ENCODE results near the gene CLEC16A.

The CLEC16A gene

DNA sequence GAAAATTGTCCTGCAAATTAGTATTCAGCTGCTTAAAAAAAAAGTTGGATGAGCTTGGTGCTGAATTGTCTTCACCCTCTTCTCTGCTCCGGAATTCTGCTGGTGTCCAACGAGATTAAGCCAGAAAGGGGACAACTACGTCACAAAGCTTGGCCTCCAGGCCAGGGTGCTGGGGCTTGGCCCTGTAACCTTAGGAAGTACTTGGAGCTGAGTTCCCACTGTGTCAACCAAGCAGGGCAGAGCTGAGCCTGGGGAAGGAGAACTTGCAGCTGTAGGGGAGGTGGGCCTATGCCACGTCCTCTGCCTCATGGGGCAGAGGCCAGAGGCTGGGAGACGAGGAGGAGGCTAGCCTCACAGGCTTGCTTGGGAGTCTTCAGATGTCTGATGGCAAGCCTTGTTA lies 71.2 kb downstream of the CLEC16A start:
- no peak for DNase-seq (ENCODE audit: low read depth in 2 of 2)

DNA sequence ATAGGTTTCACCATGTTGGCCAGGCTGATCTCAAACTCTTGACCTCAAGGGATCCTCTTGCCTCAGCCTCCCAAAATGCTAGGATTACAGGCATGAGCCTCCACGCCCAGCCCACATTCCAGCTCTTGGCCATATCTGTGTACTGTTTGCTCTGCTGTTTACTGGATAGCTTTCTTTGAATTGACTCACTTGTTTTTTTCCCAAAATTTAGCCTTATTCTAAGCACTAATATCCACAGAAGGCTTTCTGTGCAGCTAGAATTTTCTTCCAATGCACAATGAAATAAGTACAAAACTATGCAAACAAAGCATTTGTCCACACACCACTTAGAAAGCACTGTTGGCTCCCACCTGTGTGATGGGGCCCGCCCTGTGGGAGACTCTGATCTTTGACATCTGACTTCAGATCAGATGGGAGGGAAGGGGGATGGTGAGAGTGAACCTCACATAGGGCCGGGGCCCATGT lies 72.2 kb downstream of the CLEC16A start:
- no peak for DNase-seq (ENCODE audit: low read depth in 2 of 2)

DNA sequence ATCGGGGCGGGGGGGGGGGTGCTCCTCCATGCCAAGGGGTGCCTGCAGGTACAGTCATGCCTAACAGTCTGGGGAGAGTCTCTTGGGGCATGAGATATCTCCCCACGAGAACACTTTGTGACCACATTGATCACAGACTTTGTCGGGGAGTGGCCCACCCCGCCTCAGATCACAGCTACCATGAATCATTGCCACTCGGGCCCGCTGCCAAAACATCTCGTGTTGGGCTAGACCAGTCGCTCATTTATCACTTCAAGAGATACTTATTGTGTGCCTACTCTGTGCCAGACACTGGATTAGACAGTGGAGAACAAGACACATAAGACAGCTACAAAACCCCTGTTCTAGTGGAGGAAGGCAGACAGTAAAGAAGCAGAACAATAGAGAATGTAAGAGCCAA lies 72.6 kb downstream of the CLEC16A start:
- peak; percentile 14 to 24 for DNase-seq (ENCODE audit: low read depth in 2 of 2)

DNA sequence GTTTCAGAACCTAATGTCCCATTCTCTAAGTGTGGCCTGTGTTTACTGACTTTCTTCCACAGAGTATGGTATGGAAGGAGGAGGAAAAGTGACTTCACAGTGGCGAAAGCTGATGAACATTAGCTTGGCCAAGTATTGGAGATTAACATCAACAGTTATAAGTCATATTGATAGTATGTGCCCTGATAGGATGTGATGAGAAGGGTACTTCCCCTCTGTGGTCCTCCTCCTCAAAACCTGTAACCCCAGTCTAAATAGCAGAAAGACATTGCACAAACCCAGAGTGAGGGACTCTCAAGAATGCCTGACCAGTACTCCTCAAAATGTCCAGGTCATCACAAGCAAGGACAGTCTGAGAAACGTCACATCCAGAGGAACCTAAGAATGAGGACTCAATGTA lies 73.1 kb downstream of the CLEC16A start:
- DNase-seq (ENCODE audit: low read depth in 2 of 2), result no peak

DNA sequence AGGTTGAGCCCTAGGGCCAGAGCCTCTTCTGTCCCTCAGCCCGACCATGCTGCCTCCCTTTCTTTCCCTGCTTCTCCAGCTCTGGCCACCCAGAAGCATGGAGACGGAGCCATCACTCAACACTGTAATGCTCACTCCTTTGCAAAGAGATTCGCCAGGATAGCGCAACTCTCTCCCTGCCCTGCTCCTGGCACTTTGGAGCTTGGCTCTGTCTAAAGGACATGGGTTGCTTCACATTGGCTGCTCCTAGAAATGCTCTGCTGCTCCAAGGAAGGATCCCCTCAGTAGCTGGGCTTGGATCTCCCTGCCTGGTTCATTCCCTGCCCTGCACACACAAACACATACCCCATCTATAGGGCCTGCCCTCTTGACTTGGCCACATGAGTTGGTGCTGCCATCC lies 76.0 kb downstream of the CLEC16A start:
- no peak for DNase-seq (ENCODE audit: low read depth in 2 of 2)

DNA sequence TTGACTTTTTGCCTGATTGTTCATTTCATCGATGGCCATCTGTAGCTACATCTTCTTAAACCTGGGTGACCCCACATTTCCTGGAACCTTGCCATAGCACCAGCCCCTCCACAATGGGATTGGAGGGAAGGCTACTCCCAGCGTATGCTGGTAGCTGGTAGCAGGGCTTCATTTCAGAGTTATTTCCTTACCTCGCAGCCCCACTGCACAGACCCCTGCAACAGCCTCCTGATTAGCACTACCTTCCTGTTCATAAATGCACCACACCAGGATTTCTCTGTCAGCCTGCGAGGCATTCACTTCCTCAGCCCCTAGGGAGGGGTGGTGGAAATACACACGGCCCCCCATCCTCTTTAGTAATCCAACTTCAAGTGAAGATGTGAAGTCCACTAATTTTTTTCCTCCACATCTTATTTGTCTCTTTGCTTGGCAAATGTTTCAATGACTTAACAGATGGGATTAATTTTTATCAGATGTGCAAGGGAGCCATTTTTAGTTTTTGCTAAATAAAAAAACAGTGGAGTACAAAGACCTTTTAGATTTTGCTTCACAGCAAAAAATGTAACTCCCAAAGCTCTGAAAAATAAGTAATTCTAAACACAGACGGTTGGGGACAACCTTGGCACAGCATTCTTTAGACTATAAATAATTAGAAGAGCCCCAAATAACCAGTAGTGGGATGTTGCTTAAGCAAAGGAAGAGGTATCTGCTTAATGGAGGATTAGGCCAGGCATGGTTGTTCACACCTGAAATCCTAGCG lies 76.6 kb downstream of the CLEC16A start:
- DNase-seq (ENCODE audit: low read depth in 2 of 2), result no peak

DNA sequence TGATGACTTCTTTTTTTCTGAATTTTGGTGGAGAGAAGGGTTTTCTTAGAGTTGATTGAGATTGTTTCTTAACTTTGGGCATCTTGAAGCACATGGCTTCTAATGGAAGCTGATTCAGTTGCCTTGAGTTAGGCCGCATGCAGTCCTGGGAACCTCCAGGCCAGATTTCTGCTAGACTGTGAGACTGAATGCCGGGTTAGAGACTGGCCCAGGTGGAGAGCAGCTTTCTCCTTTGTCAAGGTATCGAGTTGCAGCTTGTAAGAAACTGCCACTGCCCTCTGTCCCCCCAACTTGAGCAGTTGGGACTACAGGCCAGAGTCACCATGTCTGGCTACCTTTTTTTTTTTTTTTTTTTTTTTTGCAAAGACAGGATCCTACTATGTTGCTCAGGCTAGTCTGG lies 77.6 kb downstream of the CLEC16A start:
- DNase-seq (ENCODE audit: low read depth in 2 of 2), result no peak

DNA sequence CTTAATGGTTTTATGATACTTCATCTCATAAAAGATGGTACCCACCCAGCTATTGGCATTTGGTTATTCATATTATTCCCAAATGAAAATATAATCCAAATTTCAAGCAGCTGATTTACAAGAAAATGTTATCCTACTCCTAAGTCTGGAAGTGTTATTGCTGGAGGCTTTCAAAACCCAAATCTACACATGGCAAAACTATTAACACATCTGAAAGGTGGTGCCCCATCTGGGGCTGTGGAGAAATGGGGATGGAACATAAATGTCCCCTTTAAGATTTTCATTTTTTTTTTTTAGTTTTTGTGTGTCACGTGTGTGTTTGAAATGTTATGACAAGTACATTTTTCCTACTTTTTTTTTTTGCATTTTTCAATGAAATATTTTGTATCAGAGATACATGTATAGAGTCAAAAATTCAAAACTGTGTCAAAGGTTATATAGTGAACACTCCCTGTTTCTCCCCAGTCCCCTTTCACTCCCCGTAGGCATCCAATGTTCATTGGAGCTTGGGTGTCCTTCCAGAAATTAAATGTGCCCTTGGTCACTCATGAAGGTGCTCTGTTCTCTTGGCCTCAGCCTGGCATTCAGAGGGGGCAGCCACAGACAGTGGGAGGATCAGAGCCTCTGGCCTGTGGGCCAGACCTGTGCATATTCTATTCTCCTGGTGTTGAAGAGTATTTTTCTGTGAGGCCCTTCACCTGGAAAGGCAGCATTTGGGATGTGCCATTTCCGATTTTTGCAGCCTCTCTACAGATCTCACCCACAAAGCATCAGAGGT lies 79.1 kb downstream of the CLEC16A start:
- DNase-seq (ENCODE audit: low read depth in 2 of 2), result no peak

DNA sequence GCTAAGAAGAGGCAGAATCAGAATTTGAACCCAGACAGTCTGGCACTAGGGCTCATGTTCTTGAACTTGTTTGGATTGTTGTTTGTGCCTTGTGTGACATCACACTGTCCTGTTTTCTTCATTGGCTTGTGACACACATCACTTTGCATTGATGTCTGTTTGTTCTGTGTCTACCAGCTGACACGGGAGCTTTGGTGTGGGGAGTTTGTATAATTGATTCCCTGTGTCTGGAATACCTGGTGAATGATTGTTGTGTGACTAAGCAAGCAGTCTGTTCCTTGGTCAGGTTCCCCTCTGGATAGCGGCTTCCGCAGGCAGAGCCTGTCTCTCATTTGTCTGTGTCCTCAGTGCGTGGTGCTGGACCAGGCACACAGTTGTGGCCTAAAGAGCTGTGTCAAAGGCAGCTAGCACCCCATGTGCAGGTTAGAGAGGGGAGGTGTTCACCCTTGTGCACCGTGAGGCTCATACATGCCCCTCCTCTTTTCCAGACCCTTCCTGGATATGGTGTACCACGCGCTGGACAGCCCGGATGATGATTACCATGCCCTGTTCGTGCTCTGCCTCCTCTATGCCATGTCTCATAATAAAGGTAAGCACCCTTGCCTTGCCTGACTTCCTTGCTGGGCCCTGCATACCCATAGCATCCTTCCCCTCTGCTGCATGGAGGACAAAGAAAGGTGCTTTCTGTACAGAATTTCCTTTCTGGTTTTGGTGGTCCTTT lies 80.1 kb downstream of the CLEC16A start:
- DNase-seq (ENCODE audit: low read depth in 2 of 2), result no peak

DNA sequence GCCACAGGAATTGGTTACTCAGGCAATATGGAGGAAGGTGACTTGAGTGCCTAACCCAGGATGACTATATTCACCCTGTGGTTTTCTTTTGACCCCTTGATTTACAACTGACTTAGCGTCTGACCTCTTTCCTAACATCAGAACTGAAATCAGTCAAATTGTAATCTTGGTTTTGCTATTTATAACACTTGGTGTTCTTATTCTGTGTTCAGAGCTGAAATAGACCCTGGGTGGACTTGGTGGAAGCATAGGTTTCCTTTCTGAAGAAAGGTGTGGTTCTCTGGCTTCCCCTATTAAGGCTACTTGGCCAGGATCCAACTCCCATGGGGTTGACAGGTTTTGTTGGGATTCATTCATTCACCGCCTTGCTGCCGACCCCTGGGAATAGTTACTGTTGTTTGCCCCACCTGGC lies 80.8 kb downstream of the CLEC16A start:
- no peak for DNase-seq (ENCODE audit: low read depth in 2 of 2)

DNA sequence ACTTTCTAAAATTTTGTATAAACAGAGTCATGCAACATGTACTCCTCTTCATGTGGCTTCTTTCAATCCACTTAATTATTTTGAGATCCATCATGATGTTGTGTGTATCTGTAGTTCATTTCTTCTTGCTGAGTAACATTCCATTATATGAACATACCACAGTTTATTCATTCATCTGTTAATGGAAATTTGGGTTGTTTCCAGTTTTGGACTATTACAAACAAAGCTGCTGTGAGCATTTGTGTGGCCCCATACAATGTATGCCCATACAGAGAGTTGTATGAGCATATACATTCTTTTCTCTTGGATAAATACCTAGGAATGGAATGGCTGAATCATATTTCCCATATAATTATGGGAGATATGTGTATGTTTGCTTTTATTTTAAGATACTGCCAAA lies 85.6 kb downstream of the CLEC16A start:
- no peak for DNase-seq (ENCODE audit: low read depth in 2 of 2)

DNA sequence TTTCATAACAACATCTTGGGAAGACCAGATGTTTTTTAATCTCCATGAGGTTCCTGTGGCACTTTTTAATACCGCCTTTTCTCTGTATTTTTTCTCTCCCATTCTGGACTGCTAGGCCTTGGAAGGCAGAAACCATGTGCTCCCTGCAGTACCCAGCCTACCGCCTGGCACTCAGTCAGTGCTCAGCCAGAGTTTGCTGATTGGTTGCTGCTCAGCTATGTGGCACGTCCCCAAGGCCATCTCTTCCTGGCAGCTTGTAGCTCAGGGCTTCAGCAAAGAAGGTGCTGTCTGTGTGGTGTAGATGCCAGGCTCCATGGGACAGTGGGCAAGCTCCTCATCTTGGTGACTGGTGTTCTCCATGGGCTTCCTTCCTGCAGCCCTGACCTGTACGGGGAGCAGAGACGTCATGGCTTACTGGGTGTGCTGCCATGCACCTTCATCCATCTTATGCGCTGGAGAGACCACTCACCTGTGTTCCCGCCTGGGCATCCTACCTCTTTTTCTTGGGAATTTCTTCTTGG lies 86.7 kb downstream of the CLEC16A start:
- no peak for DNase-seq (ENCODE audit: low read depth in 2 of 2)

DNA sequence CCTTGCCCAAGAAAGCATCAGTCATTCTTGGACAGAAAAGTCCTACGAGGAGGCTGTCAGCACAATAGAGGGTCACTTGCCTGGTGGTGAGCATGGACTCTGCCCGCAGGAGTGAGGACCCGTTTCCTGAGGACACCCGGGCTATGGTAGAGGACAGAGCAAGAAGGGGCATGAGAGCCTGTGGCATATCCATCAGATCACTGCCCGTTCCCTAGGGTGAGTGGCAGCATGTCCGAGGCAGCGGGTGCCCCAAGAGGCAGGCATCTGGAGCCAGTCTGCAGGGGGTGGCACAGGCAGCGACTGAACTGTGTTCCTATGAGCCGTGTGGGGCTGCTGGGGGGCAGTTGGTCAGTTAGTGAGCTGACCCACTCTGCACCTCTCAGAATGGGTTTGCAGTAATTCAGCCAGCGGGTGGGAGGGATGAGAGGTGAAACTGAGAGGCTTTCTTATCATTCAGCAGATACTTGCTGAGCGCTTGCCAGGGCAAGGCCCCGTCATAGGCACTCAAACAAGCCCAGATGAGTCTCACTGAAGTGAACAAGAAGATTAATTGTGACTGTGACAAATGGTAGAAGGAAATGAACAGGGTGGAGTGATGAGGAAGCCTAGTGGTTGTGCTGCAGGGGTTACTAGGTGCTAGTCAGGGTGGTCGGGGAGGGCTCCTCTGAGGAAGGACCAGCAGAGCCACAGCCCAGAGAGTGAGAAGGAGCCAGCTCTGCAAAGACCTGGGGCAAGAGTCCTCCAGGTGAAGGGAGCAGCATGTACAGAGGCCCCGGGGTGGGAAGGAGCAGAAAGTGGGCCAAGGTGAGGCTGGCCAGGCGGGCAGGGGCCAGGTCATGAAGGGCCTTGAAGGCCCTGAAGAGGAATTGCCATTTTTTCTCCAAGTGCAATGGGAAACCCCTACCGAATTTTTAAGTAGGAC lies 87.9 kb downstream of the CLEC16A start:
- DNase-seq (ENCODE audit: low read depth in 2 of 2), result no peak

DNA sequence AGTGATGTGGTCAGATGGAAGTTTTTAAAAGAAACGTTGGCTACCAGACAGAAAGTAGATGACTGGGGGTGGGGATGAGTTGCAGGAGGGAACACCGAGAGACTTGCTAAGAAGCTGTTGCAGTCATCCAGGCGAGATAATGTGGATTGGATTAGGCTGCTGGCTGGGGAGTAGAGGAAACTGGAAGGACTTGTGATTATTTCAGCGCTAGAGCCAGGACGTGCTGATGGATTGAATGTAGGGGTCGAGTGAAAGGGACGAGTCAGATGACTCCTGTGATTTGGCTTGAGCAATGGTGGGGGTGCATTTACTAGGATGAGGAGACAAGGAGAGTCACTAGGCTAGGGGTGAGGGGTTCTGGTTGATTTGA lies 88.5 kb downstream of the CLEC16A start:
- no peak for DNase-seq (ENCODE audit: low read depth in 2 of 2)

DNA sequence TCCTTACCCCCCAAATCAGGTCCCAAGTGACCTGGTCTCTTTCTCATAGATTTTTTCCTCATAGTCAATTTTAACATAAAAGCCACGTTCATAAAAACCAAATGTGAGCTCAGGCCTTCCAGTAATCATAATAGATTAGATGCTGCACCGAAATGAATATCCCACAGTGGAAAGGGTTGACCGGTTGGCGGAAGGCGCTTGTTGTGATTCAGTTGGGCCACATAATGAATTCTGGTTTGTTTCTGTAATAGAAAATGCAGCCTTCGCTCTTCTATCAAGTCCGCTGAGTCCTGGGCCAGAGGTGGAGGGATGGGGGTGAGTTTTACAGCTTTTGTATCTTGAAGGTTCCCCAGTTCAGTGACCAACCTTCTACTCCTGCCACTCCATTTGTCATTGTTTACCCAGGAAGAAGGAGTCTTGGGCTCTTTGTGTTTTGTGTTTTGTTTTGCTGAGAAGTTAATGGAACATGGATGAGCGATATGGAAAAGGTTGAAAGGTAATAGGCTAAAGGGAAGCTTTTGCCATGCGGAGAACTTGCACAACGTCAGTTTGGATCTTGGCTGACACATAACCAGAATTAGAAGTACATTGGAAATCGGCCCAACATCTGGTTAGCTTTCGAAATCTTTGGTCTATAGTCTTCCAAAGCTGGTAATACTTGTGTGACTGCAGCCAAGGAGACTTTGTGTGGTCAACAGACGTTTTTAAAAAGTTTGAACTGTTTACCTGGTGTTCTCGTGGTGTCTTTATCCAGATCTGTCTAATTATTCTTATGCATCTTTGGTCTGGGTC lies 89.5 kb downstream of the CLEC16A start:
- no peak for DNase-seq (ENCODE audit: low read depth in 2 of 2)

DNA sequence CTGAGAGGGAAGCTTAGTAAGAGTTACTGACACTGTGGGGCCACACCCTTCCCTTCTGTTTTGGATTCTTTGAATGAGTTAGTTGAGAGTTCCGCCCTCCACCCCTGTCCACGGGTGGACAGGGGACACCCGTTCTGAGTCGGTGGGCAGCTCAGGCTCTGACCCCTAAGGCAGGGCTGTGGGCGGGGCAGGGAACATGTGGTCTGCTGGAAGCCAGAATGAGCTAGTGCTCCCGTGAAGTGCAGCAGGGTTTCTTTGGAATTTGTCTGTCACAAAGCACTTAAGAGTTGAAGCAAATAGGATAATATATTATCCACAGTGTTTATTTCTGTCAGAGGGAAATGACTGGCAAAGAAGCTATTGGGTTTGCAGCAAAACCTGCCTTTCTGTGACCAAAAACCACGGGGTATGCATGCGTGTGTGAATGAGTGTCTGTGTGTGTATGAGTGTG lies 90.1 kb downstream of the CLEC16A start:
- no peak for DNase-seq (ENCODE audit: low read depth in 2 of 2)

DNA sequence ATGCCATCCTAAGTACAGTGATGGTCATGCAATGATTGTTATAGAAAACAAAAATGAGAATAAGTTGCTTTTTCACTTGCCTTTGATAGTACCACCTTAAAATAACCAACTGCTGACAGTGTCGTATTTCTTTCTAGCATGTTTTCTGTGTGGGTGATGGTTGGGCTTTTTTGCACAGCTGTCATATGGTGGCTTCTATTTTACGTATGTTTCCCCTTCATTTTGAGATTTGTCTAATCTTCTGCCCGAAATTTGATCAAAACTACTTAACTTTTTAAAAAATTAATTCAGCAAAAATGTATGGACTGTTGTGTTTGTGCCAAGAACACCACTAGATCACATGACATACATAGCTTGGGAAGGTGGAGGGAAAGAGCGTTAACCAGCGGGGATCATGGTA lies 90.7 kb downstream of the CLEC16A start:
- no peak for DNase-seq (ENCODE audit: low read depth in 2 of 2)

DNA sequence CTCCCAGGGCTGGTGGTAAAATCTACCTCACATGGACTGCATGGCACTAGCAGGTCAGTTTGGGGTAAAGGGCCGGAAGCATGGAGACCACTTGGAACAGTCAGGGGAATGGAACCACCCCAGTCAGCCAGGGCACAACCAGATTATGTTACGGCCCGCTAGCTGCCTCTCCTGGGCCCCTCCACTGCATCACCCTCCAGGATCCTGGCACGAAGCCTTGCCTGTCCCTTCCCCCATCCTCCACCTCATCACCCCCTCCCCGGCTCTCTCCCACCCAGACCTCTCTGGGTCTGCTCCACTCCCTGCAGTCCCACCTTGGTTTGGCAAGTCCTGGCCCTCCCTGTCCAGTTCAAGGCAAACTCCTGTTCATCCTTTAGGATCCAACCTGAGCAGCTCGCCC lies 91.7 kb downstream of the CLEC16A start:
- no peak for DNase-seq (ENCODE audit: low read depth in 2 of 2)

DNA sequence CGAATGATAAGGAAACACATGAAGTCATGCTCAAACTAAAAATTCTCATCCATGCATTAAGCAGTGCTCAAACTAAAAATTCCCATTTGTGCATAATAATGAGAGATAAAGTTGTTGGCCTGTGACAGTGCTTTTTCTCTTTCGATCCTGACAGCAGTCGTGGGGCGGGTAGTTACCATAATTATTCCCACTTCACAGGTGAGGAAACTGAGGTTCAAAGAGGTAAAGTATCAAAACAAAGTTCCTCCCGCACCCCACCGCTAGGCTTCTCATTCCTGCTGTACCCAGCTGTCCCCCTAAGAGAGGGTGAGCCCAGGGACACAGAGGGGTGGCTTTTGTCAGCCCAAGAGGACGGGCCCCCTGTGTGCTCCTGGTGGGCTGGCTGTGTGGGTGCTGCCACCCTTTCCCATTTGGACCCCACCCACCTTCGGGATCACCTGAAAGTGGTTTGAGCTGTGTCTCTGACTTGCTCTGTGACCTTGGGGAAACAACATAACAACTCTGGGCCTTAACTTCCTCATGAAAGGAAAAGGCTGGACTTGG lies 92.6 kb downstream of the CLEC16A start:
- no peak for DNase-seq (ENCODE audit: low read depth in 2 of 2)

DNA sequence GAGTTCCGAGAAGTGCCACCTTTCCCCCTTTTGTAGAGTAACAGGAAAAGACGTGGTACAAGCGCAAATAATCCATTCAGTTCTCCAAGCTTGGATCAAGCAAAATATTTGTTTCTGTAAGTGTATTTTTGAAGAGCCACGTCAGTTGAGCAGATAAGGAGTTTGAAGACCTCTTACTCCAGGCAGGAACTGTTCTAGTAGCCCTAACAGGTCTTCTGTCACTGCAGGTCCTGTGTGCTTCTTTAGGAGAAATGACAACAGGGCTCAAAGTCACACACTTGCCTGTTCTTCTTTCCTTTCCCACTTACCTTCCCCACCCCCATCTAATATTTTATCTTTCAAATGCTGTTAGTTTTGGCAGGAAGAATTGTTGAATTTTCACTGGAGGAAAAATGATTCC lies 93.9 kb downstream of the CLEC16A start:
- DNase-seq (ENCODE audit: low read depth in 2 of 2), result no peak

Data from activated CD8-positive, alpha-beta memory T cell treated with anti-CD3 and anti-CD28 coated beads for 4 hours (primary cell).